ENCODE data around the gene BPIFB3. TPM values are rescaled to one million over a fixed set of nuclear protein-coding genes. Genes with fewer than 3 reads are reported as not detected.

The BPIFB3 gene
- total RNA-seq, 2 experiments from 2014 or later = not detected

- CTCF ChIA-PET = no interaction called here
Measured at GRCh38 chr20:33026779-33027759, 26.6 kb upstream of the BPIFB3 start.

DNA sequence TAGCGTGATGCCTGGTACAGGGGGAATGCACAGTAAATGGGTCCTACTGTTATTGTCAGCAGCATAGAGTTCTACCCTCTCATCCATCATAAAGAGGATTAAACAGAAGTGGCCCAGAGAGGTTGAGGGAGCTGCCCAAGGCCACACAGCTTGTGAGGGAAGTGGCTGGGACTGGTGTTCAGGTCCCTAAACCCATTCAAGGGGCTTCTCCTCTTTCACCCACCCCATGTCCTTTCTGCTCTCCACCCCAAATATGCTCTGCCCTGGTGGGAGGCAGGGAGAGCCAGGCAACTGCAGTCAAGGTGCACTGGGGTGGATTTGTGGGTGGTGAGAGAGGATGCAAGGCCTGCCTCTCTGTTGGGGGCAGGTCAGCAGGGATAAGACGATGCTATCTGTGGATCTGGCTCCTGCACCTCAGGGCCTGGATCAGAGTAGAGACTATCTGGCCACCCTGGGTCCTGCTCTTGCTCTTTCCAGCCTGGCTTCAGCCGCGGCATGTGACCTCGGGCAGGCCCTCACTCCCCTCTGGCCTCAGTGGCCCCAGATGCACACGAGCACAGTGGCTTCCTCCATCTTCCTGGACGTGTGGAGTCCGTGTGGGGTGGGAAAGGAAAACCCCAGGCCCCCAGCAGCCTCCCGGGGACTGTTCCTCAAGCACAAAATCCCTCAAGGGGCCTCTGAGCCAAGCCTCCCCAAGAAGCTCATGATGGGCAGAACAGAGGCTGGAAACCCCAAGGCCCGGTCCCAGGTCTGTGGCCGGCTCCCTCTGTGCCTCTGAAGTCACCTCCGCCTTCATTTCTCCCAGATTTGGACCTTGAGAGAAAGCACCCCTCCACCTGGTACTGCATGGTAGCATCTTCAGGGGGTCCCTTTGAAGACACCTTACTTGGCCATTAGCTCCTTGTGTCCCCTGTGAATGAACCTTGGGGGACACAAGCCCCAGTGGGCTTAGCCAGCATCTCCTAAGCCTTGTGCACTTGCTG lies 25.6 kb upstream of the BPIFB3 start:
- Mint-ChIP-seq H3K36me3 (ENCODE audit: low read depth) (no peaks in the 10 kb centered on the region), H3K4me1 (ENCODE audit: low read depth) (no peaks in the 10 kb centered on the region), H3K27ac (no peak overlapping the region), H3K4me3 (no peak overlapping the region), H3K9me3 (ENCODE audit: insufficient read depth) (no peaks in the 10 kb centered on the region), H3K27me3 (ENCODE audit: low read depth) (no peaks in the 10 kb centered on the region)
- no peak for DNase-seq
- no peak for ATAC-seq
- ChIA-PET CTCF (no interaction called here), POLR2A (no interaction called here)

More at GRCh38 chr20:33026779-33027759, 26.6 kb upstream of the BPIFB3 start:
- Mint-ChIP-seq H3K27ac (no peak overlapping the region), H3K27me3 (ENCODE audit: low read depth) (no peaks in the 10 kb centered on the region), H3K36me3 (ENCODE audit: low read depth) (no peaks in the 10 kb centered on the region), H3K4me3 (no peak overlapping the region), H3K4me1 (ENCODE audit: low read depth) (no peaks in the 10 kb centered on the region), H3K9me3 (ENCODE audit: insufficient read depth) (no peaks in the 10 kb centered on the region)
- POLR2A ChIA-PET = no interaction called here
- ATAC-seq (no peak), DNase-seq (no peak)

DNA sequence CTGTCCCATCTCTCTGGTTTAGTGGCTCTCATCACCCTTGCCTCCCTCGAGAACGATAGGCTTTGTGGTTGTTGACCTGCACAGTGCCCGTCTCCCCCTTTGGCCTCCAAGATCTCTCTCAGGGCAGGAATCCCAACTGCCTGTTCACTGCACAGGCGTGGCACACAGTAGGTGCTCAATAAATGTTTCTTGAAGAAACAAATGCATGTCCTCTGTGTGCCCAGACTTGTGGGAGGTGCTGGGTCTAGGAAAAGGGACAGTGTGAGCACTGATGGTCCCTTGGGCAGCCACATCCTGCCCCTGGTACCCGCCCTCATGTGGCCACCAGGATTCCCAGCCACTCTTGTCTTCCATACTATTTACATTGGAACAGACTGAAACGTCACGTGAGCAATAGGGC lies 24.8 kb upstream of the BPIFB3 start:
- Mint-ChIP-seq H3K4me1 (ENCODE audit: low read depth) (no peaks in the 10 kb centered on the region), H3K4me3 (no peak overlapping the region), H3K9me3 (ENCODE audit: insufficient read depth) (no peaks in the 10 kb centered on the region), H3K27ac (no peak overlapping the region), H3K27me3 (ENCODE audit: low read depth) (no peaks in the 10 kb centered on the region), H3K36me3 (ENCODE audit: low read depth) (no peaks in the 10 kb centered on the region)
- ATAC-seq (no peak), DNase-seq (no peak)
- POLR2A ChIA-PET = no interaction called here
- CTCF ChIA-PET = no interaction called here

DNA sequence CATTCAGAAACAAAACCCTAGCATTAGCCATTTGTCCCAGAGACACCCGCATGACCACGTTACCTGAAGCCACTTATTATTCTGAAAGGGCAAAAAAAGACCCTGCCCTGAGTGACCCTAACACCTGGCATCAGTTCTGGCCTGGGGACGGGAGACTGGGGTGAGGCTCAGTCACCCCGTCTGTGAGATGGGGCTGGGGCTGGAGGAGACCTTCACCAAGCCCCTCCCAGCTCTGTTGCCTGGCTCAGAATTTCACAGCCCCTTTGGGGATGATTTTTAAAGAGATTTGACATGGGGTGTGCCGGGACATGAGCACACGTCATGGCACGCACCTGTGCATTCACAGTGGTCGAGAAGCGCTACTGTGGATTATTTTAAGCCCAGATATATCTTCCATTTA lies 23.6 kb upstream of the BPIFB3 start:
- no peaks in the 10 kb centered on the region for H3K27me3 Mint-ChIP-seq (ENCODE audit: low read depth)
- no peaks in the 10 kb centered on the region for H3K4me1 Mint-ChIP-seq (ENCODE audit: low read depth)
- no peak overlapping the region for H3K4me3 Mint-ChIP-seq
- CTCF ChIA-PET = no interaction called here
- no peaks in the 10 kb centered on the region for H3K9me3 Mint-ChIP-seq (ENCODE audit: insufficient read depth)
- H3K27ac Mint-ChIP-seq = no peak overlapping the region
- DNase-seq (no peak), ATAC-seq (no peak)
- POLR2A ChIA-PET = no interaction called here
- no peaks in the 10 kb centered on the region for H3K36me3 Mint-ChIP-seq (ENCODE audit: low read depth)

DNA sequence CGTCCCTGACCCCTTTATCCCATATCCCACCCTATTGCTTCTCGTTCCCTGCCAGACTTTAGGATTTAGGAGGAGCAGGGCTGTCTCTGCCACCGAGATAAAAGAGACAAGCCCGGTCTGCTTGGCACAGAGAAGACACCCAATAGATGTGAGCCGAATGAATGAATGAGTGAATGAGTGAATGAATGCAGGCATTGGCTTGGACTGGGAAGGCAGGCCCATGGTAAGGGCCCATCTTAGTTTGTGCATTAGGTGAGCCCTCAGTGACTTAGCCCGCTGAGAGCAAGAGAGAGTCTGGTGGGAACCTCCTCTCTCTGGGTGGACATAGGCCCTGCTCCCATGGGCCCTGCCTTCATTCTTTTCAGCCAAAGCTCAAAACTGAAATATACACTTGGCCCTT lies 23.1 kb upstream of the BPIFB3 start:
- Mint-ChIP-seq H3K27me3 (ENCODE audit: low read depth) (no peaks in the 10 kb centered on the region), H3K4me3 (no peak overlapping the region), H3K9me3 (ENCODE audit: insufficient read depth) (no peaks in the 10 kb centered on the region), H3K27ac (no peak overlapping the region), H3K4me1 (ENCODE audit: low read depth) (no peaks in the 10 kb centered on the region), H3K36me3 (ENCODE audit: low read depth) (no peaks in the 10 kb centered on the region)
- ATAC-seq = no peak
- DNase-seq = no peak
- CTCF ChIA-PET = no interaction called here
- POLR2A ChIA-PET = no interaction called here

GRCh38 chr20:33031531-33031930 lies 22.2 kb upstream of the BPIFB3 start, which contains the start of gene BPIFB6:
Gene BPIFB6 (plus strand): TSS chr20:33031648. CDS start chr20:33031648, 0 bp downstream.
- no peak within 1 kb of the TSS for H3K27ac Mint-ChIP-seq
- H3K4me3 Mint-ChIP-seq = no peak within 1 kb of the TSS
- ChIA-PET POLR2A (interaction anchor here (1.2 kb wide), 1 partner anchor 11 kb away, joined by 3 read pairs; no protein-coding TSS in a partner anchor), CTCF (interaction anchor here (1.5 kb wide), 1 partner anchor 95 kb away, joined by 3 read pairs; no protein-coding TSS in a partner anchor)
- no peaks in the 10 kb centered on the region for H3K9me3 Mint-ChIP-seq (ENCODE audit: insufficient read depth)
- ATAC-seq = no peak
- H3K36me3 Mint-ChIP-seq (ENCODE audit: low read depth) = no peaks in the 10 kb centered on the region
- DNase-seq = no peak
- H3K27me3 Mint-ChIP-seq (ENCODE audit: low read depth) = no peaks in the 10 kb centered on the region
- no peaks in the 10 kb centered on the region for H3K4me1 Mint-ChIP-seq (ENCODE audit: low read depth)

- Mint-ChIP-seq H3K4me1 (ENCODE audit: low read depth) (no peaks in the 10 kb centered on the region), H3K9me3 (ENCODE audit: insufficient read depth) (no peaks in the 10 kb centered on the region), H3K27me3 (ENCODE audit: low read depth) (no peaks in the 10 kb centered on the region), H3K27ac (no peak overlapping the region), H3K36me3 (ENCODE audit: low read depth) (no peaks in the 10 kb centered on the region), H3K4me3 (no peak overlapping the region)
- no peak for DNase-seq
- no peak for ATAC-seq
- CTCF ChIA-PET = interaction anchor here (0.8 to 1.5 kb wide), 2 partner anchors 44 to 96 kb away, joined by 3 to 4 read pairs; no protein-coding TSS in a partner anchor
- POLR2A ChIA-PET = no interaction called here
Measured at GRCh38 chr20:33032555-33032954, 21.1 kb upstream of the BPIFB3 start.

- H3K36me3 Mint-ChIP-seq (ENCODE audit: low read depth) = no peaks in the 10 kb centered on the region
- CTCF ChIA-PET = interaction anchor here (0.8 kb wide), 1 partner anchor 43 kb away, joined by 4 read pairs; no protein-coding TSS in a partner anchor
- no peak for ATAC-seq
- POLR2A ChIA-PET = no interaction called here
- H3K27ac Mint-ChIP-seq = no peak overlapping the region
- DNase-seq = no peak
- peaks cover 7% of the 10 kb centered on the region for H3K27me3 Mint-ChIP-seq (ENCODE audit: low read depth)
- no peaks in the 10 kb centered on the region for H3K9me3 Mint-ChIP-seq (ENCODE audit: insufficient read depth)
- no peak overlapping the region for H3K4me3 Mint-ChIP-seq
- no peaks in the 10 kb centered on the region for H3K4me1 Mint-ChIP-seq (ENCODE audit: low read depth)
Measured at GRCh38 chr20:33033381-33033780, 20.3 kb upstream of the BPIFB3 start.

DNA sequence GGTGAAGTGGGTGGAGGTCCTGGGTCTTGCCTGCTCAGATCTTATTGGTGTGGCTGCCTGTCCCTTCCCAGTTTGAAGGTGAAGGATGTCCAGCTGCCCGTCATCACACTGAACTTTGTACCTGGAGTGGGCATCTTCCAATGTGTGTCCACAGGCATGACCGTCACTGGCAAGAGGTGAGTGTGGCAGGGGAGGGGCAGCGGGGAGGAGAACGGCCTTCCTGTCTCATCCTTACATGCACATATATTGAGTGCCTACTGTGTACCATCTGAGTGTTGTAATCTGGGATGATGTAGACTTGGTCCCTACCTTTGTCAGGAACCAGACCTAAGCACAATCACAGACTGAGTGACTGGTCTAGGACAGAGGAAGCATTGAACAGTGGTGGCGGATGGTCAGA lies 19.6 kb upstream of the BPIFB3 start:
- POLR2A ChIA-PET = no interaction called here
- no peak for ATAC-seq

DNA sequence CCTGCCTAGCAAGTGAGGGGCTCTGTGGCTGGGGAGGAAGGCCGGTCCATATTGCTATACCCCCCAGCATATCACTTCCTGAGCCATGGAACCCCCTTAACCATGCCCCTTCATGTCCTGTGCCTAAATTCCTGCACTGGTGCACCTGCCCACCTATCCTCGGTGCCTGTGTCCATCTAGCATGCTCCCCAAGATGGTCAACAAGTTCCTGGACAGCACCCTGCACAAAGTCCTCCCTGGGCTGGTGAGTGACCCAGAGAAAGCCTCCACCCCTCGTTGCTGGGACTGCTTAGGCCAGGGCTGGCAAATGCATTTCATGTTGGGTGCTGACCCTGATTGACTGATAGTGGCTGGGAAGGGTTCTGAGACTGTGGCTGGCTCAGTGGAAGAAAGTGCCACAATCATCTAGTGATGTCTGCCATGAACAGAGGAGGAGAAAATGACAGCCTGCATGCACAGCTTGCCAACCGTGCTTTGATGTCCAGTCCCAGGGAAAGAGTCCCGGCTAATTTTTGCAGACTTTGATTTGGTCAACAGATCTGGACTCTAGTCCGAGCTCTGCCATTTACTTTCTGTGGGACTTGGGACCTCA lies 18.7 kb upstream of the BPIFB3 start:
- DNase-seq = no peak
- CTCF ChIA-PET = interaction anchor here (1.5 kb wide), 1 partner anchor 89 kb away, joined by 3 read pairs; no protein-coding TSS in a partner anchor
- H3K4me1 Mint-ChIP-seq (ENCODE audit: low read depth) = no peaks in the 10 kb centered on the region
- no peaks in the 10 kb centered on the region for H3K9me3 Mint-ChIP-seq (ENCODE audit: insufficient read depth)
- H3K27ac Mint-ChIP-seq = no peak overlapping the region
- peaks cover 7% of the 10 kb centered on the region for H3K27me3 Mint-ChIP-seq (ENCODE audit: low read depth)
- POLR2A ChIA-PET = no interaction called here
- no peak overlapping the region for H3K4me3 Mint-ChIP-seq
- ATAC-seq = no peak
- no peaks in the 10 kb centered on the region for H3K36me3 Mint-ChIP-seq (ENCODE audit: low read depth)

More for the DNA sequence above, 19.6 kb upstream of the BPIFB3 start:
- Mint-ChIP-seq H3K36me3 (ENCODE audit: low read depth) (no peaks in the 10 kb centered on the region), H3K9me3 (ENCODE audit: insufficient read depth) (no peaks in the 10 kb centered on the region), H3K4me3 (no peak overlapping the region), H3K27ac (no peak overlapping the region), H3K27me3 (ENCODE audit: low read depth) (peaks cover 7% of the 10 kb centered on the region), H3K4me1 (ENCODE audit: low read depth) (no peaks in the 10 kb centered on the region)
- DNase-seq = no peak
- CTCF ChIA-PET = interaction anchor here (0.6 kb wide), 1 partner anchor 214 kb away, joined by 4 read pairs; the partner anchor contains the start of gene MAPRE1

GRCh38 chr20:33037456-33037855 lies 16.2 kb upstream of the BPIFB3 start:
- no peak overlapping the region for H3K4me3 Mint-ChIP-seq
- H3K36me3 Mint-ChIP-seq (ENCODE audit: low read depth) = no peaks in the 10 kb centered on the region
- DNase-seq = no peak
- ChIA-PET CTCF (no interaction called here), POLR2A (no interaction called here)
- no peaks in the 10 kb centered on the region for H3K4me1 Mint-ChIP-seq (ENCODE audit: low read depth)
- H3K9me3 Mint-ChIP-seq (ENCODE audit: insufficient read depth) = no peaks in the 10 kb centered on the region
- H3K27ac Mint-ChIP-seq = no peak overlapping the region
- peaks cover 7% of the 10 kb centered on the region for H3K27me3 Mint-ChIP-seq (ENCODE audit: low read depth)
- no peak for ATAC-seq

All from activated CD8-positive, alpha-beta T cell treated with anti-CD3 and anti-CD28 coated beads, Interleukin-2, amount 10 ng/mL, durations not matched to agents 7 days and 5 days (primary cell).